Astrocyte (in vitro differentiated cells and primary cell): Measurements from ENCODE around the gene CFTR. TPM values are rescaled to one million over a fixed set of nuclear protein-coding genes. Genes with fewer than 3 reads are reported as not detected.

Experiments used
- DNase-seq: peaks from one replicate; pipeline ENCODE4 v3.0.0-alpha.2; 2010; ENCODE audit warnings: low read depth
- FAIRE-seq: peaks from 2 replicates; lab custom pipeline; 2011; peaks lifted over from hg19 to GRCh38; lab: Jason Lieb, UNC
- H2AFZ ChIP-seq: 2 replicates; pipeline ENCODE4 v1.6.0; 2012; ENCODE audit warnings: low read depth, low read length, inconsistent platforms
- H3K27ac ChIP-seq: 2 replicates; pipeline ENCODE4 v1.5.1; 2011; ENCODE audit warnings: low read depth, low read length, inconsistent platforms
- H3K27me3 ChIP-seq: 2 replicates; pipeline ENCODE4 v1.6.0; 2011; ENCODE audit warnings: low read length, inconsistent platforms; ENCODE audit not compliant: insufficient read depth
- H3K36me3 ChIP-seq: 2 replicates; pipeline ENCODE4 v1.5.1; 2011; ENCODE audit warnings: low read length, inconsistent platforms; ENCODE audit not compliant: insufficient read depth
- H3K4me1 ChIP-seq: 2 replicates; pipeline ENCODE4 v1.5.1; 2011; ENCODE audit warnings: low read length, inconsistent platforms; ENCODE audit not compliant: insufficient read depth
- H3K4me2 ChIP-seq: 2 replicates; pipeline ENCODE4 v1.6.0; 2012; ENCODE audit warnings: low read length, inconsistent platforms
- H3K4me3 ChIP-seq: 2 replicates; pipeline ENCODE4 v1.5.1; 2011; ENCODE audit warnings: low read depth, mild to moderate bottlenecking, low read length, inconsistent platforms; ENCODE audit not compliant: insufficient read depth
- H3K79me2 ChIP-seq: 2 replicates; pipeline ENCODE4 v1.6.0; 2012; ENCODE audit warnings: mild to moderate bottlenecking, low read length, inconsistent platforms; ENCODE audit not compliant: insufficient read depth
- H3K9ac ChIP-seq: 2 replicates; pipeline ENCODE4 v1.6.0; 2012; ENCODE audit warnings: mild to moderate bottlenecking, low read length, inconsistent platforms
- H3K9me3 ChIP-seq: 2 replicates; pipeline ENCODE4 v1.5.1; 2012; ENCODE audit warnings: low read depth, mild to moderate bottlenecking, low read length, inconsistent platforms; ENCODE audit not compliant: insufficient read depth
- H4K20me1 ChIP-seq: 2 replicates; pipeline ENCODE4 v1.6.0; 2012; ENCODE audit warnings: low read length, inconsistent platforms; ENCODE audit not compliant: insufficient read depth
- H3K27ac Mint-ChIP-seq: one replicate; pipeline ENCODE4 v1.8.0; 2021; ENCODE audit warnings: mild to moderate bottlenecking, mixed read lengths; ENCODE audit not compliant: unreplicated experiment
- H3K27me3 Mint-ChIP-seq: one replicate; pipeline ENCODE4 v1.8.0; 2021; ENCODE audit warnings: low read depth, mixed read lengths; ENCODE audit not compliant: unreplicated experiment
- H3K36me3 Mint-ChIP-seq: one replicate; pipeline ENCODE4 v1.8.0; 2021; ENCODE audit warnings: low read depth, mixed read lengths; ENCODE audit not compliant: unreplicated experiment
- H3K4me1 Mint-ChIP-seq: one replicate; pipeline ENCODE4 v1.8.0; 2021; ENCODE audit warnings: low read depth, mixed read lengths; ENCODE audit not compliant: unreplicated experiment
- H3K4me3 Mint-ChIP-seq: one replicate; pipeline ENCODE4 v1.8.0; 2021; ENCODE audit warnings: mild to moderate bottlenecking, moderate library complexity, mixed read lengths; ENCODE audit not compliant: unreplicated experiment
- H3K9me3 Mint-ChIP-seq: one replicate; pipeline ENCODE4 v1.8.0; 2021; ENCODE audit warnings: mild to moderate bottlenecking, mixed read lengths; ENCODE audit not compliant: unreplicated experiment
- EZH2 ChIP-seq: IDR thresholded peaks from 2 replicates; pipeline ENCODE4 v1.6.1; 2012; ENCODE audit warnings: mild to moderate bottlenecking, low read length, inconsistent platforms; ENCODE audit not compliant: insufficient read depth
- total RNA-seq: library from RNA; stranded (reverse); gene quantifications from 2 replicates; pipeline ENCODE4 v1.2.1, GENCODE V29; 2021
- TF ChIP-seq, protein P1 (sequence below): IDR thresholded peaks from 2 replicates; pipeline ENCODE4 v1.5.1; 2011; ENCODE audit warnings: low read depth, mild to moderate bottlenecking, inconsistent platforms, low read length, moderate library complexity; ENCODE audit not compliant: insufficient read depth

CFTR gene
- total RNA-seq, 1 donor from 2014 or later, result 2.5 TPM

DNA sequence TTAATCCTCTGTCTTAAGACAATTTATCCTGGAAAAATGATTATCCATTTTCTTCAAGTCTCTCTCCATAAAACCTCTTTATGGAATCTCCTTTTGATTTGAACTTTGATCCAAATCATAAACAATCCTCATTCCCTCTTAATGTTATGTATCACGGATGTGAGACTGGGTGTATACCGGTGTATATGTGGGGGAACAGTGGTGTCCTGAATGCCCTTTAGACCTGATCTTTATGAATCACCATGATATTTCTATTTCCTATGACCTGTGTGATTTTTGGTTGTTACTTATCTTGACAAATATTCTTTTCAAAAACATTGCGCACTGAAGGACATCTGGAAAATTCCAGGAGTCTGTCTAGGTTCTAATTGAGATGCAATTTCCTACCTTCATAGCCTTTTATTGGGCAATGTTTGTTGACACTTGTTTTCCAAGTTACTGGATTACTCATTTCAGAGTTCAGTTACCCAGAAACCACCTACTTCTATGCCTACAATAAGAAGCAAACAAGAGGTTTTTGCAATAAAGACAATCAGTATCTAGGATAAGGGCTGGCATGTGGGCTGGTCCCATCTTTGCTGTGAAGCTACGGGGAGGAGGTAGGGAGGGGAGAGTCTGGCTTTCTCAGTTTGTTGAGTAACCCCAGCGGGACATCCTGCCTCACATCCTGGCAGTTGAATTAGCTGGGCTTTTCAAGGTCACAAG is 203.0 kb downstream of the CFTR start:
- no peak for FAIRE-seq
- DNase-seq, result no peak
- H3K4me3 ChIP-seq, result no peak overlapping the region
- Mint-ChIP-seq H3K4me3 (no peak overlapping the region), H3K27me3 (no peaks in the 10 kb centered on the region), H3K27ac (no peak overlapping the region), H3K36me3 (no peaks in the 10 kb centered on the region), H3K4me1 (no peaks in the 10 kb centered on the region), H3K9me3 (no peaks in the 10 kb centered on the region)
- no peak overlapping the region for H3K4me2 ChIP-seq
- no peaks in the 10 kb centered on the region for H3K79me2 ChIP-seq
- no peaks in the 10 kb centered on the region for H3K4me1 ChIP-seq
- no peaks in the 10 kb centered on the region for H3K36me3 ChIP-seq
- peaks cover 4% of the 10 kb centered on the region for H3K27me3 ChIP-seq
- H4K20me1 ChIP-seq, result no peaks in the 10 kb centered on the region
- no peak overlapping the region for H3K9ac ChIP-seq
- no peak overlapping the region for H3K27ac ChIP-seq
- no peak overlapping the region for H2AFZ ChIP-seq
- H3K9me3 ChIP-seq, result no peaks in the 10 kb centered on the region
- TF ChIP-seq, protein P1, sequence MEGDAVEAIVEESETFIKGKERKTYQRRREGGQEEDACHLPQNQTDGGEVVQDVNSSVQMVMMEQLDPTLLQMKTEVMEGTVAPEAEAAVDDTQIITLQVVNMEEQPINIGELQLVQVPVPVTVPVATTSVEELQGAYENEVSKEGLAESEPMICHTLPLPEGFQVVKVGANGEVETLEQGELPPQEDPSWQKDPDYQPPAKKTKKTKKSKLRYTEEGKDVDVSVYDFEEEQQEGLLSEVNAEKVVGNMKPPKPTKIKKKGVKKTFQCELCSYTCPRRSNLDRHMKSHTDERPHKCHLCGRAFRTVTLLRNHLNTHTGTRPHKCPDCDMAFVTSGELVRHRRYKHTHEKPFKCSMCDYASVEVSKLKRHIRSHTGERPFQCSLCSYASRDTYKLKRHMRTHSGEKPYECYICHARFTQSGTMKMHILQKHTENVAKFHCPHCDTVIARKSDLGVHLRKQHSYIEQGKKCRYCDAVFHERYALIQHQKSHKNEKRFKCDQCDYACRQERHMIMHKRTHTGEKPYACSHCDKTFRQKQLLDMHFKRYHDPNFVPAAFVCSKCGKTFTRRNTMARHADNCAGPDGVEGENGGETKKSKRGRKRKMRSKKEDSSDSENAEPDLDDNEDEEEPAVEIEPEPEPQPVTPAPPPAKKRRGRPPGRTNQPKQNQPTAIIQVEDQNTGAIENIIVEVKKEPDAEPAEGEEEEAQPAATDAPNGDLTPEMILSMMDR, result no peak
- TF ChIP-seq EZH2, result no peak

DNA sequence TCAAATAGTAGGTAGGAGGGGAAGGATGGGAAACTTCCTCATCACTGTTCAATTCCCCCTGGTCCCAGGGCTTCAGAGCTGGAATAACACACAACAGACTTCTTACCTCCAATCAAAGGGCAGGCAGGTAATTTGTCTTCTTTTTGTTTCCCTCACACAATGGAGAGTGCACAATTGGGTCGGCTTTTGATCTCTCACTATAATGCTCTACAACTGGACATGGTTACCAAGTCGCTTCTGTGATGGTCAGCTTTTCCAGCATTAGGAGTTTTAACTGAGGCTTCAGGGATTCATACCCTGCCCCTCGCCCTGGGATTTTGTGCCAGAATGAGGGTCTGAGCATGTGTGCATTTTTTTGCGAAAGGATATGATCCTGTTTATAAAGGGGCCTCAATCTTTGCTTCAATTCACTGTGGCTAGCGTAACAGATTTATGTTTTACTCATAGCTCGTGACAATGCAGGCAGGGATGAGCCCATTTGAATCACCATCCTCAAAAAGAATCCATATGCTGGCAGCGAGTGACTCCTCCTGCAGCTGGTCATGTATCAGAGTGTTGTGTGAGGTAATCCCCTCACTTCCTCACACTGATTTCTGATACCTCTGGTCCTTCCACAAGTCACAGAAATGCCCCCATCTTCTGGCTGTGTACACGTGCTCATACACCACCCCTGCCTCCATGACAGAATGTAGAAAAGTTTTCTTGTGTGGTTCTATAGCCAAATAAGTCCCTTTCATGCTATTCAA is 203.8 kb downstream of the CFTR start:
- no peaks in the 10 kb centered on the region for H3K36me3 ChIP-seq
- no peak for FAIRE-seq
- no peak overlapping the region for H3K27ac ChIP-seq

More for the DNA sequence above, 203.8 kb downstream of the CFTR start:
- no peaks in the 10 kb centered on the region for H3K4me1 Mint-ChIP-seq
- TF ChIP-seq, protein P1, result no peak
- TF ChIP-seq EZH2, result no peak
- H3K36me3 Mint-ChIP-seq, result no peaks in the 10 kb centered on the region
- Histone ChIP-seq H3K4me3 (no peak overlapping the region), H3K4me2 (no peak overlapping the region), H3K4me1 (no peaks in the 10 kb centered on the region), H2AFZ (no peak overlapping the region), H4K20me1 (no peaks in the 10 kb centered on the region), H3K9ac (no peak overlapping the region), H3K9me3 (no peaks in the 10 kb centered on the region), H3K27me3 (peaks cover 3% of the 10 kb centered on the region), H3K79me2 (no peaks in the 10 kb centered on the region)
- H3K27me3 Mint-ChIP-seq, result no peaks in the 10 kb centered on the region
- no peak for DNase-seq
- no peak overlapping the region for H3K4me3 Mint-ChIP-seq
- H3K9me3 Mint-ChIP-seq, result no peaks in the 10 kb centered on the region
- H3K27ac Mint-ChIP-seq, result no peak overlapping the region
